GM18511 (cell line): ENCODE results near the gene FARS2.

ENCODE experiments used
- ATAC-seq: cut with Tn5 transposase; IDR thresholded peaks from one replicate; pipeline ENCODE4 v1.9.1; 2021; ENCODE audit warnings: mild to moderate bottlenecking, moderate library complexity; ENCODE audit not compliant: unreplicated experiment

Gene FARS2

DNA sequence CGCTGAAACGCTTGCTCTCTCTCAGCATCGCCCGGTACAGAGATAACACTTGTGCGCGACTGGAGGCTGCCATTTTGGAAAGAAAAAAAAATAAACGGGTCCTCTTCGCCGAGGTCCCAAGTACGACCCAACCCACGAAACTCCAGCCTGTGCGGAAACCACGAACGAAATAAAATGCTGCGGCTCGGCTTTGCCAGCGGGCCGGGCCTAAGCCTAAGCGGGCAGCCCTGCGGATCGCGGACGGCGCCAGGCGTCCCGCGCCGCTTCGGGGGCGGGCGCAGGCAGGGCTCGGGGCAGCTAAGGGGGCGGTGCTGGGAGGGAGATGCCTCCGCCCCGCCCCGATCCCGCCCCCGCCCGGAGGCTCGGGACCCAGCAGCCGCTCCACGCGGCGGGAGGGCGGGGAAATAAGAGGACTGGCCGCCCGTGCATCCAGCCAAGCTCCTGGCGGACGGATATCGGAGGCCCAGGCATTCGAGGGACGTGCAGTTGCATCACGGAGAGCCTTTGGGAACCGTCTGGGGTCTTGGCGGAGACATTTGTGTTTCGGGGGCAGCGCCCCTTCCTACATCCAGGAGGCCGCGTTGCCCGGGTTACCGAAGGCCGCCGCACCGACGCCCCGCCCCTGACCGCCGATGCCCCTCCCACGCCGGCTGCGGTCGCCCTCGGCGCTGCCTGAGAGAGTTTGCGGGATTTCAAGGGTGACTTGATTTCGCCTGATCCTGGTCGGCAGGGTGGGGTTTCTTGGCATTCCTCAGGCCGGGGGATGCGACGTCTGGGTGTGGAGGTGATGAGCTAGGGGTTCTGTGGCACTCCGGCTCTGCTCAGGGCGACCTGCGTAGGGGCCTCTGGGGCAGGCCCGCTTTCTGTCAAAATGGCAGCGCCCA is at the start of gene FARS2, which contains the start of gene LYRM4:
Gene FARS2, plus strand, starts transcription at position 853 of the 884 bp plus-strand sequence.
Gene LYRM4, minus strand, starts transcription at position 290 of the 884 bp plus-strand sequence. Its CDS starts 217 bp downstream, at position 73.
- ATAC-seq, result peak; percentile 82

DNA sequence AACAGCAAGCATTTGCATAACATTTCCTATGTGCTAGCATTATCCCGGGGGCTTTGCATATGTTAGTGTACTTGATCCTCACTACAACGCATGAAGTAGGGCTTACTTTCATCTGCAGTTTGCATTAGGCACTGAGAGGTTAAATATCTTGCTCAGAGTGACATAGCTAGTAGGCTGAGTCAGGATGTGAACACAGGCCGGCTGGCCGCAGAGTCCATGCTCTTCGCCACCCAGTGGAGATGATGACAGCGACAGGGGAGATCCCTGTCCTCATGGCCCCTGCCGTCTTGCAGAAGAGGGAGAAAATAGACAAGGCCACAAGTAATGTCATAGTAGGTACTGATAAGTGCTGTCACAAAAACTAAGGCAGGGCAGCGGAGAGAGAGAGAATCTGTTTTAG is 47.5 kb upstream of the FARS2 start:
- ATAC-seq, result no peak

DNA sequence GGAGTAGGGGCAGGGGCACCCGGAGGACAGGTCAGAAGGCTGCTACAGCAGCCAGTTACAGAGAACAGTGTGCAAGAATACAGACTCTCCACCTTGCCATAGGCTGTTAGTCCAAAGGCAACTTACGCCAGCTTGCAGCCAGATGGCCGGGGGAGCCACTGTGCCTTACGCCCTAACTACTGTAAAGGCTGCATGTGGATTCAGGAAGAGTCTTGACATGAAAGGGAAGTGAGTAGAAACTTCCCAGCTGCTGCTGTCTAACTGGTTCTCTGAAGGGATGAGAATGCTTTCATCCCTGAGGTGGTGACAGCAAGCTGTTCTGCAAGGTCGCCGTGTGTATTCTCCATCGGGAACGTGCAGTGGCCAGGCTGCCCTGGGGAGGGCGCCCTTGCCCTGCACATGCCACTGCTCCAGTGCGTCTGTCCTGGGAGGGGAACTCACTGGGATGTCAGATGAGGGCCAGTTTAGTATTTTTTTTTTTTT is 46.7 kb upstream of the FARS2 start:
- no peak for ATAC-seq

DNA sequence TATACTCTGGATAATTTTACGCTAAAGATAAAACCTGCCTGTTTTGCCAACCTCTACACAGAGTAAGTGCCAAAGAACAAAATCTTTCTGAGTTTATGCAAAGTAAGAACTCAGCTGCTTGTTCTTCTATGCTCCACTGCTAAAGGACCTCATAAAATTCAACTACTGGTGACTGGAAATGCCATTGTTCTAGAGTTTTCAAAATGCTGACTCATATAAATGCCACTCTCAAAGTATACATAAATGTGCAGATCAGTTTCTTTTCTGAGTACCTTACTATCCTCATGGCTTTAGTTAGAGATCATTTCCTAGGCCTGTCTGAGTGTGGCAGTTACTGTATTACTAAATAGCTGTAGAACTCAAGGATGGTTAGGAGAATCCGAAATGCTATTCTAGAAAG is 46.2 kb upstream of the FARS2 start:
- ATAC-seq, result no peak

DNA sequence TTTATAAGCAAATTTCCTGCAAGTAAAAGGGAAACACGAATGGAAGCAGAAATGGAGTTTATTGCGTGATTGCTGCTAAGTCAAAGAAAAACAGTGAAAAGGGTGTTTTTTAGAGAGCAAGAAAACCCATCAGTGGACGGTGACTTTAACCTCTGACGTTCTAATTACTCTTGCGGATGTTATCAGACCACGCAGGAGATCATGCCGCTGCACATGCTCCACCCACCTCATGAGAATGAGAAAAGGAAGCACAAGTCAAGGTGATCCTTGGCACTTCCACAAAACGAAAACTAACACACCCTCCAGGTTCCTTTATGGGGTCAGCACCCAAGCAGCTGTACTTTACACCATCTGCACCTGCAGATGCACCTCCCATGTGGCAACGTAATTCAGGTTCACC is 45.5 kb upstream of the FARS2 start:
- ATAC-seq, result no peak

DNA sequence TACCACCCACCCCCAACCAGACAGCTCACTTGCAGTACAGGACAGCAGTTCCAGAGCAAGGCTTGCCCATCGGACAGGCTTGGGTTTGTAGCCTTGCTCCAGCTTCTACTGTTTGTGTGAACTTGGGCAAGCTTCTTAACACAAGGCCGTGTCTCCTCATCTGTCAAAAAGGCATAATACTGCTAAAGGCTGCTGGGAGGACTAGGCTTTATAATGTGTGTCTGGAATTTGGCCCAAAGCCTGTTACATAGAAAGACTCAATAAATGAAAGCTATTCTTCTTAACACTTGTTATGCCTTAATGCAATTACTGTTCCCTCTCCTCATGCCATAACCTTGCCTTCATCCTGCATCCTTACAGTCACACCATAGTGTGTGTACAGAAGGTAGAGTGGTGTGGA is 44.0 kb upstream of the FARS2 start:
- ATAC-seq, result no peak

DNA sequence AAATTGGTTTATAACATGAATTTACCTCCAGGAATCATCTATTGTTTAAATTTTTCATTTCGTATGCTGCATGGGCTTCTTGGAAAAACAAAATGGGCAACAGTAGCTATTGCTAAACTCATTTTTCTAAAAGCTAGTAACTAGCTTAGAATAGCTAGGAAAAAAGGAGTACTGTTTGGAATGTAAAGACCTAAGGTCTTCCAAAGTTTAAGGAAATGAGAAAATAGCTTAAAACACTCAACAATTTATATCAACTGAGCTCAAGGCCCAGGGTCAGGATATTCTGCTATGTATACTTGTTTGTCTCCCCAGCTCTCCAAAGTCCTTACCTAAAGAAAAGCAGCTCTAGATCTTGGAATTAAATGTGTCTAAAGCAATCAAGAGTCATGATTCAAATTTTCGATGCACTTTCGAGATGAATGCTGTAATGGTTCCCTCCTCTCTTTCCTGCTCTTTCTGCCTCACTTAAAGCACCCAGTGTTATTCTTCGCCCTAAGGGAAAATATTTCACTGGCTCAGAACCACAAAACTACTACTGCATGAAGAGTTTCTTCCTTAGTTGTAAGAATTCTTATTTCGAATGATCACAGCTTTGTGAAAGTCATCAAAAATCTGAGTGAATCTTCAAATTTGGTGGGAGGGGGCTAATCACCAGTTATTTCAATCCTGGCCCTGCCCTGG is 42.2 kb upstream of the FARS2 start:
- ATAC-seq, result no peak

DNA sequence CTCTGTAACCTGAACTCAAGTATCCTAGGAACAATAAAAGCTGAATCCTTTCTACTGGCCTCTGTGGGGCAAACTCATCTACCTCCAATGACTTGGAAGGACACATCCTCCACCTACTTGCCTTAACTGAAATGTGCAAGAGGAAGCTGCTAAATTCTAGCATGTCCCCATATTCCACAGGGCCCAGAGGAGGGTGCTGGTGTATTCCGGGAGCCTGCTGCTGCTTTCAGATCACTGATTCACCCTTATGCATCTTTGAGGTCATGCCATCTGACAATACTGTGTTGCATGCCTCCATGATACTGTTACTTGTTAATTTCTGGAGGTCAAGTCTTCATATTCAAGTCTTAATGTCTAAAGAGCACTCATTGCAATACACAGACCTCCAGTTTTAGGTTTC is 40.9 kb upstream of the FARS2 start:
- ATAC-seq, result no peak

DNA sequence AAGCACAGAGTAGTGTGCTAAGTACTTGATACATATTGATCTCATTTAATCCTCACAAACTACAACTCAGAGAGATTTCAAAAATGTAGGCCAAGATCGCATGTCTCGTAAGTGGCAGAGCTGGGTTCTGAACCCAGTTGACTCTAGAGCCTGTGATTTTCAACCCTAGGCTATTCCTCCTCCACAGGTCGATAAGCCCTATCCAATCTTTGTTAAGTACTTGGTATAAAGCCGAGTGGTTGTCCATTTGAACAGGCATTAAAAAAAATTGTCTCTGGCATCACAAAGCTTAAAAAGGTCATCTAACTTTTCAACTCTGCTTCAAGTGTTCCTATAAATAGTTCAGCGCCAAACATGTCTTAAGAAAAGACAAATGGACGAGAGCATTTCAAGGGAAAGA is 38.0 kb upstream of the FARS2 start:
- ATAC-seq, result no peak

DNA sequence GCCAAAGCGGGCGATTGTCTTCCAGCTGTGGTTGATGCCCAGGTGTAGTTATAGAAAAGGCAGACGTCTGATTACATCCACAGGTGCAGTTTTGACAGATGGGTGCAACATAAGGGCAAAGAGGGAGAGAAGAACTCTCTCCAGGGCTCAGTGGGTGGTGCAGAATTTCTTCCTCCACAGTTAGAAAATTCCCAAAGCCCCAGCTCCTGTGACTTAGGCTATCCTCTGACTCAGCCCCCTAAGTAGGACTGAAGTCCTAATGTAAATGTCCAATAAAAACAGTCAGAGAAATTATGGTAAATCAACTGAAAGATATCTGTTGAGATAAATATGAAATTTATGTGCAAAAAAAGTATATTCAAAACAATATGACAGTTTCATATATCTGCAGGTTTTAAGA is 32.0 kb upstream of the FARS2 start:
- ATAC-seq, result no peak

DNA sequence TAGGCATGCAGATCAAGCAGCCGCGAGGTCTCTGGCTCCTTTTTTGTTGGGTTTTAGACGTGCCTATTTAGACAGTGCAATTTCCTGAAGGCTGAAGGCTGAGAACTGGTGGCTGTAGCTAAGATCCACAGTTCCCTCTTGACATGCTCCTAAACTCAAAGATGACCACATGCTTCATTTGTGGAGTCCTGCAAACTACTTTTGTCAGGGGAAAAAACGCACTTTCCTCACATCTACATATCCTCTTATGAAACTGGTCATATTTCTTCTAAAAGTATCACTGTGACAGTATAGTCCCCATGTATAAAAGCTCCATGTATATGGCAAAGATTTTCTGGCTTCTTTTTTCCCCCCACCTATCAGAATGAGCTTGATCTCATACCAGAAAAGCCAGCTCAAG is 31.2 kb upstream of the FARS2 start:
- no peak for ATAC-seq

DNA sequence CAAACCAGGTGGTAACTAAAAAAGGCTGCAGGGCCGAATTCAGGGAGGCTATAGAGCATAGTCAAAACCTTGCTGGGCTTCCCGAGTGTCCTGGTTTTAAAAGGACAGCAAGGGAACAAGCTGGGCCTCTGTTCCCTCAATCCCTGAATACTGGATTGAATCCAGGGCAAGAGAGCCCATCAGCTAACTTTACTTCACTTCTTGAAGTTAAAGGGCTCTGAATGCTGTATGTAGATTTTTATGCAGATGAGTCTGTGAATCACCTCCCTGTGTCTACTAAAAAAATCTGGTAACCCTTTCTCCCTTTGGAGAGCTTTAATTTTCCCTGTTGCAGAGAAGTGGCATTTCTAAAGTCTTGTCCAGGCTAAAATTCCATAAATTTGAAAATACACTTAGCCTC is 30.0 kb upstream of the FARS2 start:
- ATAC-seq, result no peak

DNA sequence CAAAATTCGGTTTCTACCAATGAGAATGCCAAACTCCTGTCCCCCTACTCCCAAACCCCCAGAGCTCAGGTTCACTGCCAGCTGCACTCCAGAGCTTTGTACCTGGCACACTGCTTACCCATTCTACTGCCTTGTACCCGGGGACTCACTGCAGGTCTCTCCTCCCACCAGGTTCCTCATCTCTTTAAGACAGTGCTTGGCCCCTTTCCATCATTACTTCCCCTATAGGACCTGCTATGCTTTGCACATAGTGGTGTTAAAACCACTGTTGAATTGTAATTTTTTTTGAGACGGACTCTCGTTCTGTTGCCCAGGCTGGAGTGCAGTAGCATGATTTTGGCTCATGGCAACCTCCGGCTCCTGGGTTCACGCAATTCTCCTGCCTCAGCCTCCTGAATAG is 26.4 kb upstream of the FARS2 start:
- no peak for ATAC-seq

DNA sequence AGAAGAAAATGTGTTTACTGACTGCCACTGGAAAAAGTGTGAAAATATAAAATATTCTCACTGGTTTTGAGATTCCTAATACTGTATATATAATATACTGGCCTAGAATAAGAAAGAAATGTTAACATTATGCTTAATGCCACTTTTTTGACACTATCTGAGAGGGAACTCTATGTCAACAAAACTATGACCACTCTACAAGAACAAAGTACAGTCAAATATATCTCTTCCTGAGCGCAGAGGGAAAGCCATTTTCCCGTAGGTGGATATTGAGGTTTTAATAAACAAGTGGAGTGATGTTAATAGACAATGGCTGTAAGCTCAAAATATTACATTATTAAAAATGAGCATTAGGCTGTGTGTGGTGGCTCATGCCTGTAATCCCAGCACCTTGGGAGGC is 25.5 kb upstream of the FARS2 start:
- no peak for ATAC-seq

DNA sequence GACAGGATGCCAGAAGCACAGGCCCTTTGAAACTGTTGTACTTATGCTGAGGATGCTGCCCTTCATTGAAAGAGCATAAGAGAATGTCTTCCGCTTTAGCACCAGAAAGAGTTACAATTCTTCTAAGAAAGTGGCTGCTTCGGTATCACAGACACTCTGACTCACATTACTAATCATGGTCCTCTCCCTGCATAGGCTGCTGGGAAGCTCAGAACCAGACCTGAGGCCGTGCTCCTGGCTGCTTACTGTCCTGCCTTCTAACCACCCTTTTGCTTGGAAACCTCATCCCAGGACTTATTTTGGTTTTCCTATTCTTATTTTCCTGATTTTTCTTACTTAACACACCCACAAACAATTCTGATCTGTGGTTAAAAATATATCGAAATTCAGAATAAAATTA is 23.5 kb upstream of the FARS2 start:
- ATAC-seq, result no peak

DNA sequence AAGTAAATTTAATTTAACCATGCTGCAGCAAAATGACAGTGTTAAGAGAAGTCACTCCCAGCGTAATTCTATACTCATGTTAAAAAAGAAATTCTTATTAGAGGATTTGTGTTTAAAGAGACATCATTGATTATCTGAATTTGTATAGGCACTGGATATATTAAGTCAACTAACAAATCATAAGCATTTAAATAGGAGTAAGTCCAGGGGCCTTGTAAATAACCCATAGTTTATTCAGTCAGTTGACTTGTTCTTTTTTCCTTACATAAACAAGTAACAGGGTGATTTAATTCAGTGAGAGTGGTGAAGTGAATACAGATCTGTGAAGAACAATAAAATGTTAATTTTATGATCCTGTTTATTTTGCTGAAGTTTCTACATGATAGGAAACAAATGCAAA is 23.0 kb upstream of the FARS2 start:
- no peak for ATAC-seq

DNA sequence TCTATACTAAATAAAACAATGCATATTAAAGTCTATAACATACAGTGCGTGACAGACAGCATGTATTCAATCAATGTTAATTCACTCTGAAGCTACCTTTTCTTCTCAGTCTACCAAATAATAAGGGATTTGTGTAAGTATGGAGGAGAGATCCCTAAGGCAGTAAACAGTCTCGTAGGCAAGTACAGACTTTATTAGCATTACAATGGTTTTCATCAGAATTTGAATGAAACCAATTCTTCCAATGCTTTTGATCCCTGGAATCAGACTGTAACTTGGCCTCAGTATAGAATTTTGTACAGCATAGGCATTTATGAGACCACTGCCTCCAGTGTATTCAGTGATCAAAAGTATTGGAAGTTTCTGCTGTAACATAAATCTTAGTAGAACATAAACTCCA is 20.1 kb upstream of the FARS2 start:
- no peak for ATAC-seq

DNA sequence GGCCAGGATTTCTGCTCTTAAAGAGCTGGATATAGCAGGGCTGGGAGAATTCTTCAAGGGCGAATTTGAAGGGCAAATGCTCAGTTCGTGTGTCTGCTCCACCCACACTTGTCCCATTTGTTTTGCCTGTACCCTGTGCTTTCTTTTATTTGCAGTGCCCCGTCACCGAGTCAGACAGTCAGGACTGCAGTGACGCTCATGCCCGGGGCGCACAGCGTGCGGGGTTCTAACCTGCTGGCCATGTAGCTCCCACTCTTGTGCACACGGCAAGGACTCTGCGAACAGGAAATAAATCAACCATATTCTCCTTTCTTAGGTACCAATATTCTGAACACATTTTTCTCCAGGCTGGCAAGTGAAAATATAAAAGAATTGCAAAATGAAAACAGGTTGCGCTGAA is 18.2 kb upstream of the FARS2 start:
- no peak for ATAC-seq

DNA sequence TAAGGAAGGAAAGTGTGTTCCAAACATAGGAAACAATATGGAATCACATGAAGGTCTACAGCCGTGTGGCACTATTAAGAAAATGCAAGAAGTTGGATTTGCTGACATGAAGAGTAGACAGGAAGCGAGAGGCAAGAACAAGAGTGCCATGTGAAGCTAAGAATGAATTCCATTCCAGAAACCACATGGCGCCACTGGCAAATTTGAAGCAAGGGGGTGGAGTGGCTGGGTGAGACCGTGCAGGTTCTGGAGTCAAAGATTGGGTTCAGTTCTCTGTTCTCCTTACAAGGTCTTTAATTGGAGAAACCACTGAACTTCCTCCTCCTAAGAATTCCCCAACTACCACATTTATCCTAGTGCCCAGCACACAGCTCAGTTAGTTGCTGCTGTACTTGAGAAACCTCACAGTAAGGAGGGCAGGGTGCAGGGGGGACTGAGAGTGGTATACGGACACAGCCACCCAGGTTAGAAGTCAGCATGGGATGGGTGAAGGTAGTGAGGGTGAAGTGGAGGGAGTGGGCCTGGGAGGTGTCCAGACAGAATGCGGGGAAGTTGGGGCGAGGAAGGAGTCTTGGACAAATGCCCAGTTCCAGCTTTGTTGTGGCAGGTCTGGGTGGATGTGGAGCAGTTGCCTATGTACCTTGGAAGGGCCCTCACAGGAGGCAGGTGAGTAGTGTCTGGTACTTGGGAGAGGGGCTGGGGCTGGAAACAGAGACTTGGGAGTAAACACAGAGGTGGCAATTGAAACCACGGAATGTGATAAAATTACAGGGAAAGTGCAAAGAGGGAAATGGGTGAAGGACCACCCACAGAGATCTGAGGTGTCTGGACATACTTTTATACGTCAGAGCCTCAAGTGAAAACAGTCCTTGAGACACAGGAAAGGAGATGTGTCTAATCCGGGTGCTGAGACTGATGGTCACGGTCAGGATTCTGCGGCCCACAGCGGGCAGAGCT is 14.9 kb upstream of the FARS2 start:
- ATAC-seq, result no peak

DNA sequence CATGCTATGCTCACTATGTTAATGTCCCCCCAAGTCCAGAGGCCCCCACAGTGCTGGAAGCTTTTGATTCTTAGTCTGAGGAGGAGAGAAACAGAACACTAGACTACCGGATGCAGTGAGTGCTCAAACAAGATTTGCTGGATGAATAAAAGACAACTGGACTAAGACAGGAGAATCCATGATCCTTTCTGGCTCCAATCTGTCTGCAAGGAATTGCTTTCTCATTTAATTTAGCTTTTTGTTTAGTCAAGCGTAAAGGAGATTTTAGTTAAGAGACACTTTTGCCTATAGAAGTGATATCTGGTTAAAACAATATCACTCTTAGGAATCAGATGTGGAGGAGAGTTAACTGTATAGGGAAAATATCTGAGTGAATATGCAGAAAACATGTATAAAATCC is 14.1 kb upstream of the FARS2 start:
- no peak for ATAC-seq
